HAP-1 (cell line): Measurements from ENCODE around the gene ELL.

Experiments
- DNase-seq, 2 experiments: peaks; one replicate each; pipeline ENCODE4 v3.0.0-alpha.2; 2016 to 2020; ENCODE audit warnings: low spot score in 2 of 2
- H3K27me3 ChIP-seq: fragments of 250-450 bp; sonication (Bioruptor Pico); 2 replicates; pipeline ENCODE4 v1.5.1; 2020; ENCODE audit warnings: low read depth, mild to moderate bottlenecking, moderate library complexity
- H3K36me3 ChIP-seq: fragments of 250-450 bp; sonication (Bioruptor Pico); replicated peaks from 2 replicates; pipeline ENCODE4 v1.5.1; 2020; ENCODE audit warnings: mild to moderate bottlenecking
- H3K4me1 ChIP-seq: fragments of 250-450 bp; sonication (Bioruptor Pico); 2 replicates; pipeline ENCODE4 v1.5.1; 2020; ENCODE audit warnings: mild to moderate bottlenecking
- H3K4me3 ChIP-seq: fragments of 250-450 bp; sonication (Bioruptor Pico); 2 replicates; pipeline ENCODE4 v1.5.1; 2020; ENCODE audit warnings: mild to moderate bottlenecking, moderate library complexity
- H3K9me3 ChIP-seq: fragments of 250-450 bp; sonication (Bioruptor Pico); 2 replicates; pipeline ENCODE4 v1.5.1; 2020; ENCODE audit warnings: mild to moderate bottlenecking, moderate library complexity
- in situ Hi-C: fragments of 300-500 bp; cut with MboI; formaldehyde crosslinking; loops from 3 replicates; pipeline ENCODE4 v1.14.3; 2020; ENCODE audit warnings: low sequenced_read_pairs, inconsistent platforms, mixed read lengths

The ELL gene

GRCh38 chr19:18522124-18522861, 423 bp upstream of the ELL start:
- peaks cover 4% of the 10 kb centered on the region for H3K36me3 ChIP-seq
- no peaks in the 10 kb centered on the region for H3K9me3 ChIP-seq
- in situ Hi-C loops: no loop called here
- peak overlapping the region; percentile 98 for H3K4me3 ChIP-seq
- peak; percentile 99 to 100 for DNase-seq
- peaks cover 3% of the 10 kb centered on the region for H3K4me1 ChIP-seq
- no peaks in the 10 kb centered on the region for H3K27me3 ChIP-seq

GRCh38 chr19:18520848-18521691, 800 bp downstream of the ELL start:
- peak in 1 of 2 experiments; percentile 43 for DNase-seq
- H3K4me1 ChIP-seq: peaks cover 3% of the 10 kb centered on the region
- H3K27me3 ChIP-seq: no peaks in the 10 kb centered on the region
- peaks cover 4% of the 10 kb centered on the region for H3K36me3 ChIP-seq
- peak overlapping the region; percentile 98 for H3K4me3 ChIP-seq
- in situ Hi-C loops: no loop called here
- no peaks in the 10 kb centered on the region for H3K9me3 ChIP-seq

GRCh38 chr19:18519962-18520847, 1.7 kb downstream of the ELL start:
- Histone ChIP-seq H3K36me3 (peaks cover 4% of the 10 kb centered on the region), H3K4me1 (peaks cover 3% of the 10 kb centered on the region), H3K4me3 (peak overlapping the region; percentile 98), H3K9me3 (no peaks in the 10 kb centered on the region), H3K27me3 (no peaks in the 10 kb centered on the region)
- peak; percentile 60 to 77 for DNase-seq
- in situ Hi-C loops: no loop called here

- H3K4me3 ChIP-seq: no peak overlapping the region
- in situ Hi-C loops: no loop called here
- peaks cover 3% of the 10 kb centered on the region for H3K4me1 ChIP-seq
- peaks cover 4% of the 10 kb centered on the region for H3K36me3 ChIP-seq
- DNase-seq: no peak
- H3K9me3 ChIP-seq: no peaks in the 10 kb centered on the region
- no peaks in the 10 kb centered on the region for H3K27me3 ChIP-seq
Measured at GRCh38 chr19:18518639-18519038, 3.2 kb downstream of the ELL start.

GRCh38 chr19:18517606-18518005, 4.3 kb downstream of the ELL start:
- peaks cover 4% of the 10 kb centered on the region for H3K36me3 ChIP-seq
- H3K9me3 ChIP-seq: no peaks in the 10 kb centered on the region
- in situ Hi-C loops: no loop called here
- no peak for DNase-seq
- H3K4me3 ChIP-seq: no peak overlapping the region
- H3K27me3 ChIP-seq: no peaks in the 10 kb centered on the region
- H3K4me1 ChIP-seq: peaks cover under 1% of the 10 kb centered on the region

GRCh38 chr19:18515959-18516358, 5.9 kb downstream of the ELL start:
- no peaks in the 10 kb centered on the region for H3K9me3 ChIP-seq
- H3K4me1 ChIP-seq: no peaks in the 10 kb centered on the region; the same call in 1 of the 2 replicates
- H3K36me3 ChIP-seq: no peaks in the 10 kb centered on the region
- H3K4me3 ChIP-seq: no peak overlapping the region
- in situ Hi-C loops: no loop called here
- DNase-seq: no peak
- no peaks in the 10 kb centered on the region for H3K27me3 ChIP-seq

- Histone ChIP-seq H3K4me3 (no peak overlapping the region), H3K9me3 (no peaks in the 10 kb centered on the region), H3K27me3 (no peaks in the 10 kb centered on the region), H3K4me1 (no peaks in the 10 kb centered on the region; the same call in 1 of the 2 replicates), H3K36me3 (no peaks in the 10 kb centered on the region)
- no peak for DNase-seq
- in situ Hi-C loops: no loop called here
Measured at GRCh38 chr19:18514800-18515682, 6.8 kb downstream of the ELL start.

- Histone ChIP-seq H3K4me3 (no peak overlapping the region), H3K9me3 (no peaks in the 10 kb centered on the region), H3K27me3 (no peaks in the 10 kb centered on the region), H3K36me3 (no peaks in the 10 kb centered on the region), H3K4me1 (no peaks in the 10 kb centered on the region)
- DNase-seq: no peak
- in situ Hi-C loops: no loop called here
Measured at GRCh38 chr19:18513868-18514267, 8.0 kb downstream of the ELL start.

- H3K36me3 ChIP-seq: no peaks in the 10 kb centered on the region
- no peak overlapping the region for H3K4me3 ChIP-seq
- H3K9me3 ChIP-seq: no peaks in the 10 kb centered on the region
- in situ Hi-C loops: no loop called here
- no peaks in the 10 kb centered on the region for H3K27me3 ChIP-seq
- no peaks in the 10 kb centered on the region for H3K4me1 ChIP-seq
- DNase-seq: no peak
Measured at GRCh38 chr19:18510216-18510615, 11.7 kb downstream of the ELL start.

- Histone ChIP-seq H3K9me3 (no peaks in the 10 kb centered on the region), H3K4me3 (no peak overlapping the region), H3K36me3 (no peaks in the 10 kb centered on the region), H3K4me1 (no peaks in the 10 kb centered on the region), H3K27me3 (no peaks in the 10 kb centered on the region)
- DNase-seq: no peak
- in situ Hi-C loops: no loop called here
Measured at GRCh38 chr19:18508585-18508984, 13.3 kb downstream of the ELL start.

- in situ Hi-C loops: no loop called here
- DNase-seq: no peak
- Histone ChIP-seq H3K4me1 (no peaks in the 10 kb centered on the region), H3K9me3 (no peaks in the 10 kb centered on the region), H3K36me3 (no peaks in the 10 kb centered on the region), H3K27me3 (no peaks in the 10 kb centered on the region), H3K4me3 (no peak overlapping the region)
Measured at GRCh38 chr19:18507727-18508440, 14.0 kb downstream of the ELL start.

GRCh38 chr19:18507021-18507726, 14.7 kb downstream of the ELL start:
- no peaks in the 10 kb centered on the region for H3K27me3 ChIP-seq
- no peak for DNase-seq
- in situ Hi-C loops: no loop called here
- no peaks in the 10 kb centered on the region for H3K36me3 ChIP-seq
- no peaks in the 10 kb centered on the region for H3K4me1 ChIP-seq
- H3K4me3 ChIP-seq: no peak overlapping the region
- no peaks in the 10 kb centered on the region for H3K9me3 ChIP-seq
